ENCODE results near the gene CAMK1D. TPM values are rescaled to one million over a fixed set of nuclear protein-coding genes. Genes with fewer than 3 reads are reported as not detected.
"Not testable (repeated sequence)": the region's sequence is repeated elsewhere in the genome, so short reads cannot be mapped to it uniquely, and the experiment has no call there.

The CAMK1D gene
- total RNA-seq, 1 donor from 2014 or later: 16.5 TPM

GRCh38 chr10:12710594-12711349 lies 361.4 kb downstream of the CAMK1D start:
- no peak for DNase-seq (ENCODE audit: low spot score)

- no peak for DNase-seq (ENCODE audit: low spot score)
These were observed 362.0 kb downstream of the CAMK1D start for GRCh38 chr10:12711350-12711708.

GRCh38 chr10:12712293-12712983 lies 363.1 kb downstream of the CAMK1D start:
- no peak for DNase-seq (ENCODE audit: low spot score)

GRCh38 chr10:12712984-12713316 lies 363.6 kb downstream of the CAMK1D start:
- not testable (repeated sequence) for DNase-seq (ENCODE audit: low spot score)

GRCh38 chr10:12716042-12716441 lies 366.7 kb downstream of the CAMK1D start:
- DNase-seq (ENCODE audit: low spot score): no peak

- DNase-seq (ENCODE audit: low spot score): no peak
These were observed 368.8 kb downstream of the CAMK1D start for GRCh38 chr10:12717981-12718707.

- no peak for DNase-seq (ENCODE audit: low spot score)
These were observed 370.0 kb downstream of the CAMK1D start for GRCh38 chr10:12719365-12719764.

GRCh38 chr10:12720217-12720981 lies 371.1 kb downstream of the CAMK1D start:
- no peak for DNase-seq (ENCODE audit: low spot score)

GRCh38 chr10:12721334-12721733 lies 372.0 kb downstream of the CAMK1D start:
- DNase-seq (ENCODE audit: low spot score): no peak

GRCh38 chr10:12723220-12723619 lies 373.9 kb downstream of the CAMK1D start:
- DNase-seq (ENCODE audit: low spot score): no peak

GRCh38 chr10:12724807-12725579 lies 375.6 kb downstream of the CAMK1D start:
- no peak for DNase-seq (ENCODE audit: low spot score)

GRCh38 chr10:12725580-12725888 lies 376.2 kb downstream of the CAMK1D start:
- not testable (repeated sequence) for DNase-seq (ENCODE audit: low spot score)

GRCh38 chr10:12726971-12727831 lies 377.9 kb downstream of the CAMK1D start:
- no peak for DNase-seq (ENCODE audit: low spot score)

GRCh38 chr10:12727832-12728215 lies 378.5 kb downstream of the CAMK1D start:
- no peak for DNase-seq (ENCODE audit: low spot score)

- DNase-seq (ENCODE audit: low spot score): no peak
These were observed 379.1 kb downstream of the CAMK1D start for GRCh38 chr10:12728494-12728893.

GRCh38 chr10:12729885-12730284 lies 380.5 kb downstream of the CAMK1D start:
- DNase-seq (ENCODE audit: low spot score): no peak

GRCh38 chr10:12730809-12731519 lies 381.6 kb downstream of the CAMK1D start:
- DNase-seq (ENCODE audit: low spot score): no peak

- DNase-seq (ENCODE audit: low spot score): no peak
These were observed 383.9 kb downstream of the CAMK1D start for GRCh38 chr10:12733271-12733670.

GRCh38 chr10:12735843-12736462 lies 386.6 kb downstream of the CAMK1D start:
- no peak for DNase-seq (ENCODE audit: low spot score)
